CD4-positive, alpha-beta memory T cell (primary cell): ENCODE measurements around the gene EMID1. TPM values are rescaled to one million over a fixed set of nuclear protein-coding genes. Genes with fewer than 3 reads are reported as not detected.

Experiments
- CTCF ChIA-PET: fragments of 350-600 bp; sonication (Branson Sonifier 250); formaldehyde crosslinking; loops from one replicate; lab custom pipeline; 2021; ENCODE audit warnings: inconsistent platforms; ENCODE audit not compliant: partially characterized antibody; lab: Charles Lee
- POLR2A ChIA-PET: fragments of 350-600 bp; sonication (Branson Sonifier 250); formaldehyde crosslinking; loops from one replicate; lab custom pipeline; 2021; ENCODE audit not compliant: partially characterized antibody; lab: Charles Lee
- DNase-seq, 5 donors: peaks; one replicate each; pipeline versions ENCODE4 v3.0.0 to v3.0.0-alpha.2; 2020 to 2022; ENCODE audit warnings: mixed read lengths in 1 of 5
- H3K27ac ChIP-seq: one replicate; pipeline ENCODE4 v1.7.0; 2013; ENCODE audit warnings: low read depth, low read length
- H3K27me3 ChIP-seq: 2 replicates; pipeline ENCODE4 v1.7.0; 2013; ENCODE audit warnings: mild to moderate bottlenecking, low read length, moderate library complexity; ENCODE audit not compliant: insufficient read depth
- H3K36me3 ChIP-seq: 2 replicates; pipeline ENCODE4 v1.7.0; 2013; ENCODE audit warnings: mild to moderate bottlenecking, low read length, moderate library complexity; ENCODE audit not compliant: insufficient read depth
- H3K4me1 ChIP-seq: 2 replicates; pipeline ENCODE4 v1.7.0; 2013; ENCODE audit warnings: mild to moderate bottlenecking, low read length, moderate library complexity; ENCODE audit not compliant: insufficient read depth
- H3K4me3 ChIP-seq, 2 donors: one replicate each; pipeline ENCODE4 v1.7.0; 2013; ENCODE audit warnings: low read length in 2 of 2, mild to moderate bottlenecking in 1 of 2
- H3K9me3 ChIP-seq, 2 donors: one replicate each; pipeline ENCODE4 v1.7.0; 2013; ENCODE audit warnings: low read length in 2 of 2, control low read depth in 1 of 2; ENCODE audit not compliant: control insufficient read depth in 1 of 2
- H3K27ac Mint-ChIP-seq, 7 donors: one replicate each; pipeline ENCODE4 v1.8.0; 2020 to 2021; ENCODE audit warnings: mixed read lengths in 7 of 7, mild to moderate bottlenecking in 6 of 7, inconsistent platforms in 3 of 7, moderate library complexity in 3 of 7
- H3K27me3 Mint-ChIP-seq, 2 donors: one replicate each; pipeline ENCODE4 v1.8.0; 2020 to 2021; ENCODE audit warnings: mixed read lengths in 2 of 2
- H3K36me3 Mint-ChIP-seq, 2 donors: one replicate each; pipeline ENCODE4 v1.8.0; 2020 to 2021; ENCODE audit warnings: mixed read lengths in 2 of 2, inconsistent platforms in 1 of 2, mild to moderate bottlenecking in 1 of 2
- H3K4me1 Mint-ChIP-seq, 4 donors: one replicate each; pipeline ENCODE4 v1.8.0; 2020 to 2021; ENCODE audit warnings: mixed read lengths in 4 of 4, mild to moderate bottlenecking in 1 of 4
- H3K4me3 Mint-ChIP-seq, 8 donors: one replicate each; pipeline ENCODE4 v1.8.0; 2020 to 2021; ENCODE audit warnings: mixed read lengths in 8 of 8, mild to moderate bottlenecking in 7 of 8, moderate library complexity in 6 of 8, inconsistent platforms in 3 of 8
- H3K9me3 Mint-ChIP-seq, 8 donors: one replicate each; pipeline ENCODE4 v1.8.0; 2020 to 2021; ENCODE audit warnings: mixed read lengths in 8 of 8, mild to moderate bottlenecking in 5 of 8, inconsistent platforms in 3 of 8, moderate library complexity in 1 of 8
- intact Hi-C: fragments of 100-400 bp; cut with micrococcal nuclease; formaldehyde crosslinking; loops from one replicate; pipeline ENCODE4 v1.15.1; 2023
- polyA plus RNA-seq, 2 donors: library from polyadenylated mRNA; unstranded; fragments of 300-500 nt; fragmentation: Illumina TruSeq; gene quantifications; one replicate each; pipeline ENCODE4 v1.2.3, GENCODE V29; 2021
- total RNA-seq, 2 experiments: library from RNA; stranded (reverse); gene quantifications; one replicate each; pipeline ENCODE4 v1.2.3, GENCODE V29; 2021

Gene EMID1
- total and polyA plus RNA-seq, 4 experiments from 2014 or later: 0.11 TPM; not detected in 3

GRCh38 chr22:29224859-29225410, 19.2 kb downstream of the EMID1 start:
- no peak overlapping the region for H3K4me3 Mint-ChIP-seq
- intact Hi-C loops: no loop called here
- no peaks in the 10 kb centered on the region for H3K9me3 Mint-ChIP-seq
- no peaks in the 10 kb centered on the region for H3K4me1 Mint-ChIP-seq
- Histone ChIP-seq H3K27ac (no peak overlapping the region), H3K4me1 (no peaks in the 10 kb centered on the region), H3K4me3 (no peak overlapping the region), H3K9me3 (no peaks in the 10 kb centered on the region), H3K36me3 (no peaks in the 10 kb centered on the region), H3K27me3 (no peaks in the 10 kb centered on the region)
- CTCF ChIA-PET: no interaction called here
- no peaks in the 10 kb centered on the region for H3K36me3 Mint-ChIP-seq
- no peaks in the 10 kb centered on the region for H3K27me3 Mint-ChIP-seq
- POLR2A ChIA-PET: no interaction called here
- no peak for DNase-seq
- H3K27ac Mint-ChIP-seq: no peak overlapping the region

- ChIA-PET POLR2A (no interaction called here), CTCF (no interaction called here)
- no peaks in the 10 kb centered on the region for H3K36me3 ChIP-seq
- H3K9me3 Mint-ChIP-seq: no peaks in the 10 kb centered on the region
- no peak overlapping the region for H3K27ac ChIP-seq
- no peaks in the 10 kb centered on the region for H3K4me1 Mint-ChIP-seq
- intact Hi-C loops: no loop called here
- no peak for DNase-seq
- no peak overlapping the region for H3K4me3 ChIP-seq
- H3K4me3 Mint-ChIP-seq: no peak overlapping the region
- no peaks in the 10 kb centered on the region for H3K9me3 ChIP-seq
- H3K4me1 ChIP-seq: no peaks in the 10 kb centered on the region
- no peaks in the 10 kb centered on the region for H3K27me3 ChIP-seq
- H3K36me3 Mint-ChIP-seq: no peaks in the 10 kb centered on the region
- H3K27me3 Mint-ChIP-seq: no peaks in the 10 kb centered on the region
- no peak overlapping the region for H3K27ac Mint-ChIP-seq
These were observed 19.9 kb downstream of the EMID1 start for GRCh38 chr22:29225422-29226090.

- intact Hi-C loops: no loop called here
These were observed 20.8 kb downstream of the EMID1 start for GRCh38 chr22:29226351-29226981.

GRCh38 chr22:29230972-29231875, 25.5 kb downstream of the EMID1 start:
- ChIA-PET CTCF (interaction anchor here (2.2 kb wide), 1 partner anchor 14 kb away, joined by 9 read pairs; no protein-coding TSS in a partner anchor), POLR2A (no interaction called here)
- H3K27me3 ChIP-seq: no peaks in the 10 kb centered on the region
- H3K9me3 ChIP-seq: no peaks in the 10 kb centered on the region
- no peak overlapping the region for H3K27ac ChIP-seq
- H3K36me3 Mint-ChIP-seq: no peaks in the 10 kb centered on the region
- no peak overlapping the region for H3K4me3 Mint-ChIP-seq
- H3K36me3 ChIP-seq: no peaks in the 10 kb centered on the region
- no peak overlapping the region for H3K4me3 ChIP-seq
- H3K4me1 Mint-ChIP-seq: no peaks in the 10 kb centered on the region
- no peak overlapping the region for H3K27ac Mint-ChIP-seq
- DNase-seq: no peak
- no peaks in the 10 kb centered on the region for H3K4me1 ChIP-seq
- intact Hi-C loops: no loop called here
- H3K9me3 Mint-ChIP-seq: peaks cover 0 to 5% (median 0%) of the 10 kb centered on the region in 8 donors
- peaks cover 0 to 2% of the 10 kb centered on the region in 2 donors for H3K27me3 Mint-ChIP-seq

More at GRCh38 chr22:29226351-29226981, 20.8 kb downstream of the EMID1 start:
- Histone ChIP-seq H3K9me3 (no peaks in the 10 kb centered on the region), H3K4me1 (no peaks in the 10 kb centered on the region), H3K36me3 (no peaks in the 10 kb centered on the region), H3K4me3 (no peak overlapping the region), H3K27ac (no peak overlapping the region), H3K27me3 (no peaks in the 10 kb centered on the region)
- Mint-ChIP-seq H3K4me3 (no peak overlapping the region), H3K36me3 (no peaks in the 10 kb centered on the region), H3K9me3 (no peaks in the 10 kb centered on the region), H3K27ac (no peak overlapping the region), H3K27me3 (no peaks in the 10 kb centered on the region), H3K4me1 (no peaks in the 10 kb centered on the region)
- no peak for DNase-seq
- ChIA-PET POLR2A (no interaction called here), CTCF (no interaction called here)

- ChIA-PET CTCF (no interaction called here), POLR2A (no interaction called here)
These were observed 26.6 kb downstream of the EMID1 start for GRCh38 chr22:29231971-29232959.

GRCh38 chr22:29233277-29233877, 27.7 kb downstream of the EMID1 start:
- Histone ChIP-seq H3K27ac (no peak overlapping the region), H3K9me3 (no peaks in the 10 kb centered on the region), H3K4me3 (no peak overlapping the region), H3K4me1 (no peaks in the 10 kb centered on the region), H3K27me3 (no peaks in the 10 kb centered on the region), H3K36me3 (no peaks in the 10 kb centered on the region)
- ChIA-PET POLR2A (no interaction called here), CTCF (interaction anchor here (4.6 kb wide), 1 partner anchor 12 kb away, joined by 17 read pairs; no protein-coding TSS in a partner anchor)
- no peak for DNase-seq
- Mint-ChIP-seq H3K4me1 (no peaks in the 10 kb centered on the region), H3K36me3 (no peaks in the 10 kb centered on the region), H3K9me3 (peaks cover 0 to 5% (median 0%) of the 10 kb centered on the region in 8 donors), H3K4me3 (no peak overlapping the region), H3K27ac (no peak overlapping the region), H3K27me3 (peaks cover 0 to 3% of the 10 kb centered on the region in 2 donors)
- intact Hi-C loops: no loop called here

More at GRCh38 chr22:29231971-29232959, 26.6 kb downstream of the EMID1 start:
- intact Hi-C loops: no loop called here
- no peak for DNase-seq
- no peaks in the 10 kb centered on the region for H3K9me3 ChIP-seq
- H3K4me3 ChIP-seq: no peak overlapping the region
- no peak overlapping the region for H3K27ac ChIP-seq
- H3K36me3 Mint-ChIP-seq: no peaks in the 10 kb centered on the region
- no peak overlapping the region for H3K27ac Mint-ChIP-seq
- peaks cover 0 to 2% of the 10 kb centered on the region in 2 donors for H3K27me3 Mint-ChIP-seq
- H3K4me3 Mint-ChIP-seq: no peak overlapping the region
- H3K9me3 Mint-ChIP-seq: peaks cover 0 to 5% (median 0%) of the 10 kb centered on the region in 8 donors
- H3K4me1 Mint-ChIP-seq: no peaks in the 10 kb centered on the region
- H3K4me1 ChIP-seq: no peaks in the 10 kb centered on the region
- H3K27me3 ChIP-seq: no peaks in the 10 kb centered on the region
- H3K36me3 ChIP-seq: no peaks in the 10 kb centered on the region
